Raji (cell line): ENCODE results near the gene EEF1A2.

Experiments used
- POLR2A ChIP-seq: IDR thresholded peaks from 2 replicates; pipeline ENCODE4 v1.6.1; 2011; ENCODE audit warnings: low read depth, low read length, control low read depth; ENCODE audit not compliant: insufficient read depth

Gene EEF1A2

GRCh38 chr20:63518351-63518861 lies 19.5 kb upstream of the EEF1A2 start:
- TF ChIP-seq POLR2A = no peak

DNA sequence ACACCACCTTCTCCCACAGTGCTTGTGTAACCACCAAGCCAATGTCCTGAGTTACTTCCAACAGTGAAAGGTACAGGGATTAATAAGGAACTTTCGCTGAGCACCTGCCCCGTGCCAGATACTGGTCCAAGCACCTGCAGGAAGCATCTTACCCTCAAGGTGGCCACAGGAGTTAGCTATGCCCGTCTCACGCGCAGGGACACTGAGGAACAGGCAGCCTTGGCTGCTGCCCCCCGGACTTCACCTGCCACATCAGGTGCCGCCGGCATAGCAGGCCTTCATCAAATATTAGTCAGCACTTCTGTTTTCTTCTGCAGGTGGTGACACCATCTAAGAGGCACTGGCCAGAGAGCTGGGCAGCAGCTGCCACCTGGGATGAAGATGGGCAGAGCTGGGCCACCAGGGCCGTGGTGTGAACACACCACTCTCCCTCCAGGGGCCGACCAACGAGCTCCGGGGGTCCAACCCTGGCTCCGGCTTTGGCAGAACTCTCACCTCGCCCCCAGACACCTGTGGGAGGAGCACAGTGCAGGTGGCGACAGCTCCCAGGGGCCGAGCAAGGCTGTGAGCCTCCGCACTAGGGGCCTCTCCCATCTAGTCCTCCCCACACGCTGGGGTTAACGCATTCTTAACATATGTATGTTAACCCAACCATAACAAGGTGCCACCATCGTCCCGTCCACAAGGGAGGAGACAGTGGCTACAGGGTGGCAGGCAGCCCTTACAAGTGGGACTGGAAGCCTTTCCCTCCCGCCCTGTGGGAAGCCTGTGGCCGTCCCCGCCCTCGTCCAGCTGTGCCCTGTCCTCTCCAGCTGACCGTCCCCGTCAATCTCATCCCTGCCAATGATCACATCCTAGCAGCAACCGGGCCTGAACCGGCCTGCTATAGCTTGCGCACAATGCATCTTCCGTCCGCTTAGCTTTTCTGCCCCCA lies 18.8 kb upstream of the EEF1A2 start:
- TF ChIP-seq POLR2A = no peak

GRCh38 chr20:63513207-63513606 lies 14.3 kb upstream of the EEF1A2 start:
- no peak for TF ChIP-seq POLR2A

DNA sequence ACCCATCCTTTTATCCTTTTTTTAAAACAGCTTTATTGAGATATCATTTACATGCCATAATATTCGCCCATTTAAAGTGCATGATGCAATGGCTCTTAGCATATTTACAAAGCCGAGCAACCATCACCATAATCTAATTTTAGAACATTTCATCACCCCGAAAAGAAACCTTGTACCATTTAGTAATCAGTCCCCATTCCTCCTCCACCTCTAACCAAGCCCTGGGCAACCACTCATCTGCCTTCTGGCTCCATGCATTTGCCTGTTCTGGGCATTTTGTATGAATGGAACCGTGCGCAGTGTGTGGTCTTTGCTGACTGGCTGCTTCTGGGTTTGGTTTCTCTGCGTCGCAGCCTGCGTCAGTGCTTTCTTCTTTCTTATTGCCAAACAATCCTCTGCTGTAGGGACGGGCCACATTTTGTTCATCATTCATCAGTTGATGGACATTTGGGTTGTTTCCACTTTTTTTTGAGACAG lies 10.2 kb upstream of the EEF1A2 start:
- no peak for TF ChIP-seq POLR2A

DNA sequence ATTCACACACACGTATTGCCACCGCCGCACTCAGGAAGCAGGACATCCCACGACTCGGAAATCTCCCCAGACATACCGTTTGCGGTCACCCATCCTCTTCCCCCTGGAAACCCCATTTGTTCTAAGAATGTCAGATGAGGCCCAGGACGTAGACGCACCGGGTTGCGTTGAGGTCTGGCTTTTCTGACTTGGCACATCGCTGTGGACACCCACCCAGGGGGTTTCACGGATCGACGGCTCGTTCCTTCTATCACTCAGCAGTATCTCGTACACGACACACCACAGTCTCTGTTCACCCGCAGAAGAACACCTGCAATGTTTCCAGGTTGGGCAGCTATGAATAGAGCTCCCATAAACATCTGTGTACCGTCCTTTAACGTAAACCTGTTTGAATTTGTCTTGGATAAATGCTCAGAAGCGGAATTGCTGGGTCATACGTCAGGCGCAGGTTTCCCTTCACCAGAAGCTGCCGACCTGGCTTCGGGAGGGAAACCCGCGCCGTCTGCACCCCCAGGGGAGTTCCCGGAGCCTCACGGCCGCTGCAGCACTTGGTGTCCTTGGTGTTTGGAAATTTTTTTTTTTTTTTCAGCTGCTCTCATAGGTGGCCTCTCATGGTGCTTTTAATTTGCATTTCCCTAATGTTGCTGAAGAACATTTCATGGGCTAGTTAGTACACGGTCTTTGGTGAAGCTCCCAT lies 9.3 kb upstream of the EEF1A2 start:
- no peak for TF ChIP-seq POLR2A

DNA sequence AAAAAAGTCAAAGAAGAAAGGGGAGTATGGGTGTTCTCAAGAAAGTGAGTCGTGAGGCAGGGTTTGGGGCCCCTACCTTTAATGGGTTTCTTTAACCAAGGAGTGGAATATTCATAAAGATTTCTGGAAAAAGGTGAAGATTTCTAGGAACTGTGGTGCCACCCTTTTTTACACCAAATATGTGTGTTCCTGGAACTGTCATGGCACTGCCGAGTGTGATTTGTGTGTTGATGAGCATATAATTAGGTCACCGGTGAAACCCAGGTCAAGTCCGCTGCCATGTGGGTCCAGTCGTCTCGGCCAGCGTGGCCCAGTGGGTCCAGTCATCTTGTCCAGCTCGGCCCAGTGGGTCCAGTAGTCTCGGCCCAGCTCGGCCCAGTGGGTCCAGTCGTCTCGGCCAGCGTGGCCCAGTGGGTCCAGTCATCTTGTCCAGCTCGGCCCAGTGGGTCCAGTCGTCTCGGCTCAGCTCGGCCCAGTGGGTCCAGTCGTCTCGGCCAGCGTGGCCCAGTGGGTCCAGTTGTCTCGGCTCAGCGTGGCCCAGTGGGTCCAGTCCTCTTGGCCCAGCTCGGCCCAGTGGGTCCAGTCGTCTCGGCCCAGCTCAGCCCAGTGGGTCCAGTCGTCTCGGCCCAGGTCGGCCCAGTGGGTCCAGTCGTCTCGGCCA lies 8.3 kb upstream of the EEF1A2 start:
- no peak for TF ChIP-seq POLR2A

GRCh38 chr20:63505723-63506122 lies 6.8 kb upstream of the EEF1A2 start:
- no peak for TF ChIP-seq POLR2A

DNA sequence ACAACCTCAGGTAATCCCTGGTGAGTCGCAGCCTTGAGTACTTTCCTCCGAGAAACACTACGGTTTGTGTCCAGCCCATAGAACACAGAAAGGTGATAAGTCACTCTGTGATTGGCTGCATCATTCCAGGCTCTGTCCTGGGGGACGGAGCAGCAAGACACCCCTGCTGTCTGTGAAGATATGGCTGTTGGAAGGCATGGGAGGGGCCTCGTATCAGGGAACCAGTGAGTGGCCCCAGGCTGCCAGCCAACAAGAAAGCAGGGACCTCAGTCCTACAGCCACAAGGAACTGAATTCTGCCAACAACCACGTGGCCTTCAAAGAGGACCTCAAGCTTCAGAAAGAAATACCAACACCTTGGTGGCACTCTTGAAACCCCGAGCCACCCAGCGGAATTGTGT lies 6.4 kb upstream of the EEF1A2 start:
- TF ChIP-seq POLR2A = no peak

DNA sequence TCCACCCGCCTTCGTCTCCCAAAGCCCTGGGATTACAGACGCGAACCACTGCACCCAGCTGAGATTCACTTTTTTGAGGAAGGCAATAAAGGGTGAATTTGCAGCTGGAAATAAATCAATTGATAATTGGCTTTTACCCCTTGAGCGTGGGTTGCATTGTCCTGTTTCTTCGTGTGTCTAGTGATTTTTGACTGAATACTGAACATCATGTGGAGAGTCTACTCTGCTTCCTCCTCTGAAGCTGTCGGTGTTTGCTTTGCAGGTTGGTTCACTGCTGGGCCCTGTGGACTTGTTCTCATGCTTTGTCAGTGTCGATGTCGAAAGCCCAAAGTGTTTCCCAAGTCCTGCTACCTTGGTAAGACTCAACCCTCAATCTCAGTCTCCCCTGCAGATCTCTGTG lies 5.8 kb upstream of the EEF1A2 start:
- no peak for TF ChIP-seq POLR2A

GRCh38 chr20:63503524-63503923 lies 4.6 kb upstream of the EEF1A2 start:
- TF ChIP-seq POLR2A = no peak

GRCh38 chr20:63502671-63503172 lies 3.8 kb upstream of the EEF1A2 start:
- no peak for TF ChIP-seq POLR2A

DNA sequence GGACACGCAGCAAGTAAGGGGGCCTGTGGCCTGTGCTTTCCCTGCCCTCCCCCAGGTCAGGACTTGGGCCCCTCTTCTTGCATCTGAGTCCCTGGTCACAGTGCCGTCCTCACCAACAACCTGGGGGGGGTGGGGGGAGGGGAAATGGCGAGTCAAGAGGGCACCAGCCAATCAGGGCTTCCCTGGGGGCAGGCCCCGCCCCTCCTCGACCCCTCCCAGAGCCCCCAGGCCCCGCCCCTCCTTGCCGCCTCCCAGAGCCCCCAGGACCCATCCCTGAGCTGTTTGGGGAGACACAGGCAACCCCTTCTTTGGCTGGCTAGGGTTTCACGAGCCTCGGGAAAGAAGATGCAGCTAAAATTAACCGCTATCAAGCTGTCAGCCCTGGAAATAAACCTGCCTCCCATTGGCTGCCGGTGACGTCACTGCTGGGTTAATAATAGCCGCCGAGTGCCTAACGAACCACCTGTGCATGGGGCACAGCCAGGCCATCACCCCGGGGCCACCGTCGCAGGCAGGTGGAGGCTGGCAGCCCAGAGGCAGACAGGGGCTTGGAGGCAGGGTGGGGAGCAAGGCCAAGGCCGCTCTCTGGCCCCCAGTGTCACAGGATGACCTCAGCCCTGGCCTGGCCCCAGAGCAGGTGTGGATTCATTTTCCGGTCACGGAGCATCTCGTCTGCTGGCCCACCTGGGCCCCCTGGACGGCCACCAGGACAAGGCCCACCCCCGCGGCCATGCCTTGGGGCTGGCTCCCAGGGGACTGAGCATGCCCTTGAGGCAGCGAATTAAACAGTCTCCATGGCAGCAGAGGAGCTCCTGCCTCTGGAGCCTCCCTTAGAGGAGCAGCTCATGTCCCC lies 3.2 kb upstream of the EEF1A2 start:
- no peak for TF ChIP-seq POLR2A

DNA sequence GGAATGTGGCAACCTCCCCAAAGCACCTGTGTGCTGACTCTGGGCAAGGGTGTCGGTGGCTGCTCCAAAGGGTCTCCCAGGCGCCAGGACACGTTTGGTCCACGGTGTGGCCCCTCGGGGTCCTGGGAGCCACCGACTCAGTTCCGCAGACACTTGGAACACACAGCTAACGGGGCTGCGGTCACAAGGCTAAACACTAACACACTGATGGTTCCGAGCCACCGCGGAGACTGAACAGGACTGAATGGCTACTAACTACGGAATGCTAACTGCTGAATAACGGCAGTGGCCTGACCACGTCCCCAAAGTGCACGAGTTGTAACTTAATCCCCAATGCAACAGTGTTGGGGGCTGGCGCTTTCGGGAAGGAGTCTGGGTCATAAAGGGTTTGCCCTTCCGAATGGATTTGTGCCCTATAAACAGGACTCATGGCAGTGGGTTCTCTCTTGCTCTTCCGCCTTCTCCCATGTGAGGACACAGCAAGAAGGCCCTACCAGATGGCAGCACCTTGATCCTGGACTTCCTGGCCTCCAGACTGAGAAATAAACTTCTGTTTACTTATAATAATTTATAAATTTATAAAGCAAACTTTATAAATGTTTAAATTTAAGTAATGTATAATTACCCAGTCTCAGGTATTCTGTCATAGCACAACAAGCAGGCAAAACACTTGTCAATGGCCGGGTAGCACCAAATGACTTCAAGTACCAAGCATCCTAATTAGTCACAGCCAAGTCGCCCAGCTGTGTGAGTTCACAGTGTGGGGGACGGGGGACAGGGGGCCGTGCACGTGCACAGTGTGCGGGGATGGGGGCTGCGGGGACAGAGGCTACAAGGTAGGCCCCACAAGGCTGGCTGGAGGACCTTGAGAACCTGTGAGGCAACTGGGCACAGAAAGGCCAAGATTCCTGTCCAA lies 2.3 kb upstream of the EEF1A2 start:
- TF ChIP-seq POLR2A = no peak
